GM20000 (cell line): ENCODE data around the gene CRTAC1.

Experiments
- DNase-seq: peaks from one replicate; pipeline ENCODE4 v3.0.0; 2012; ENCODE audit warnings: low spot score
- TF ChIP-seq, protein P1 (sequence below): IDR thresholded peaks from 2 replicates; pipeline ENCODE4 v1.5.1; 2012; ENCODE audit warnings: mild to moderate bottlenecking, control low read depth; ENCODE audit errors: extremely low read depth, missing control alignments

CRTAC1 gene

DNA sequence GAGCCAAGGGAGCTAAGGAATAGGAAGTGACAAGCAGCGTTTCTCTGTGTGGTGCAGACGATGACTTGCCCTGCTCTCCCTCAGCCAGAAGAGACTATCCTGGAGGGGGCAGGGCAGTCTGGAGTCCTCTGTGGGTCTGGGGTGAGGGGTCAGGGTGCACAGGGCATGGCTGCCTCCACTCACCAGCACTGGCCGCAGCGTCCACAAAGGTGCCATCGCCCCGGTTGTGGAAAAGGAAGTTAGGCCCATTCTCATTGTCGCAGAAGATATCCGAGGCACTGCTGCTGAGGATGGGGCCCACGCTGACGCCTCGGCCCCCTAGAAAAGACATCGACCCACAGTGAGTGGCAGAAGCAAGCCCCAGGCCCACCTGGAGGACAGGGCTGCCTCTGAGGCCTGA lies 122.6 kb downstream of the CRTAC1 start:
- TF ChIP-seq, protein P1, sequence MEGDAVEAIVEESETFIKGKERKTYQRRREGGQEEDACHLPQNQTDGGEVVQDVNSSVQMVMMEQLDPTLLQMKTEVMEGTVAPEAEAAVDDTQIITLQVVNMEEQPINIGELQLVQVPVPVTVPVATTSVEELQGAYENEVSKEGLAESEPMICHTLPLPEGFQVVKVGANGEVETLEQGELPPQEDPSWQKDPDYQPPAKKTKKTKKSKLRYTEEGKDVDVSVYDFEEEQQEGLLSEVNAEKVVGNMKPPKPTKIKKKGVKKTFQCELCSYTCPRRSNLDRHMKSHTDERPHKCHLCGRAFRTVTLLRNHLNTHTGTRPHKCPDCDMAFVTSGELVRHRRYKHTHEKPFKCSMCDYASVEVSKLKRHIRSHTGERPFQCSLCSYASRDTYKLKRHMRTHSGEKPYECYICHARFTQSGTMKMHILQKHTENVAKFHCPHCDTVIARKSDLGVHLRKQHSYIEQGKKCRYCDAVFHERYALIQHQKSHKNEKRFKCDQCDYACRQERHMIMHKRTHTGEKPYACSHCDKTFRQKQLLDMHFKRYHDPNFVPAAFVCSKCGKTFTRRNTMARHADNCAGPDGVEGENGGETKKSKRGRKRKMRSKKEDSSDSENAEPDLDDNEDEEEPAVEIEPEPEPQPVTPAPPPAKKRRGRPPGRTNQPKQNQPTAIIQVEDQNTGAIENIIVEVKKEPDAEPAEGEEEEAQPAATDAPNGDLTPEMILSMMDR: no peak
- no peak for DNase-seq

DNA sequence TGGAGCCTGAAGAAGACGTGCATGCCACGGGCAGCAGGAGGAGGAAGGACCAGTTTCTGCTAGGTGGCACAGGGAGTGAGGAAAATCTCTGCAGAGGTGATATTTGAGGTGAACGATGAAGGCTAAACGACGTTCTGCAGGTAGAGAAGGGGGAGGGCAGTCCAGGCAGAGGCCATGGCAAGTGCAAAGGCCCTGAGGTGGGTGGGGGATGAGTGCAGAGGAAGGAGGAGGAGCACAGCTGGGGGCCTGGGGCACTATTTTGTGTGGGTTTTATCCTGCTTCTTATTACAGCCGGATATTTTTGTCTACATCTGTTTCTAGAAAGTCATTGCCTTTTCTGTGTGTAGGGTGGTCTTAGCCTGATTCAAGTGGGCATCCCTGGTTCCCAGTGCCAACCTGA lies 123.2 kb downstream of the CRTAC1 start:
- no peak for DNase-seq
- TF ChIP-seq, protein P1: no peak

DNA sequence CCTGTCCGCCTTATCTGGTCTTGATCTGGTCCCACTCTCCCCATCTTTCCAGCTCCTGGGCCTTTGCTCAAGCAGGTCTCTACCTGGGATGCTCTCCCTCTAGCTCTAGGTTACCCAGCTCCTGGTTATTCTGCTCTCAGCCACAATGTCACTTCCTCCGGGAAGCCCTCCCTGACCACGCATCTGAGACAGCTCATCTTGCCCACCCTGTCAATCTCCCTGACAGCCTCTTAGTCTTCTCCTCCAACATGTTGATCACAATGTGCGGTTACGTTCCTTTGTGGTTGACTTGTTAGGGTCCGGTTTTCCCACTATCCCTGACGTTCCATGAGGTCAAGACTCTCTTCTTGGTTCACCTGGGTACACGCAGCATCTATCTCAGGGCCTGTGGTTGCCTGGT lies 125.1 kb downstream of the CRTAC1 start:
- TF ChIP-seq, protein P1: no peak
- DNase-seq: no peak

DNA sequence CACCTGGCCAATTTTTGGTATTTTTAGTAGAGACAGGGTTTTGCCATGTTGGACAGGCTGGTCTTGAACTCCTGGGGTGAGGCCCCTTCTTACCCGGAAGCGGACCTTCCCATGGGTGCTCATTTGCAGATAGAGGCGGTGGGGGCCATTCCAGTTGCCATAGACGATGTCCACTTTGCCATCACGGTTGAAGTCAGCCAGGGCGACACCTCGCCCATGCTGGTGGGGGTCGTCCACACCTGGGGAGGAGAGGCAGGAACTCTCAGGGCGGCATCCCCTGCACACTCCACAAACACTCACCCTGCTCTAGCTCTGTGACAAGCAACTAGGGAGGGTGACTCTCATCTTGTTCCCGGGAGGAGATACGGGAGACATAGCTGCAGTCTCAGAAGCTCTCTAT lies 125.8 kb downstream of the CRTAC1 start:
- TF ChIP-seq, protein P1: no peak
- no peak for DNase-seq

DNA sequence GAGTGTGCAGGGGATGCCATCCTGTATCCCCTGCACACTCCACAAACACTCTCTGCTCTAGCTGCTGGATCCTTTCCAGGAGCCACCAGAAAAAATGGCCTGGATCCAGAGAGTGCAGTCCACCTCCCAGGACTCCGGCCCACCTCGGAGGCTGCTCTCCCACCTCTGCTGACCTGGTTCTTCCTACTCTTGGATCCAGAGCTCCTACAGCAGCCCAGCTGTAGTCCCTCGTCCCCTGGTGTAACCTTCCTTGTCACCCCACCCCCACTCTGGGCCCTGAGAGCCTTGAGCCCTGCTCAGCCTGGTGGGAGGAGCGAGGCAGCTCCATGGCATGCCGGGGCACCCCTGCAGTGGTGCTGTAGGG lies 126.4 kb downstream of the CRTAC1 start:
- DNase-seq: no peak
- TF ChIP-seq, protein P1: no peak

DNA sequence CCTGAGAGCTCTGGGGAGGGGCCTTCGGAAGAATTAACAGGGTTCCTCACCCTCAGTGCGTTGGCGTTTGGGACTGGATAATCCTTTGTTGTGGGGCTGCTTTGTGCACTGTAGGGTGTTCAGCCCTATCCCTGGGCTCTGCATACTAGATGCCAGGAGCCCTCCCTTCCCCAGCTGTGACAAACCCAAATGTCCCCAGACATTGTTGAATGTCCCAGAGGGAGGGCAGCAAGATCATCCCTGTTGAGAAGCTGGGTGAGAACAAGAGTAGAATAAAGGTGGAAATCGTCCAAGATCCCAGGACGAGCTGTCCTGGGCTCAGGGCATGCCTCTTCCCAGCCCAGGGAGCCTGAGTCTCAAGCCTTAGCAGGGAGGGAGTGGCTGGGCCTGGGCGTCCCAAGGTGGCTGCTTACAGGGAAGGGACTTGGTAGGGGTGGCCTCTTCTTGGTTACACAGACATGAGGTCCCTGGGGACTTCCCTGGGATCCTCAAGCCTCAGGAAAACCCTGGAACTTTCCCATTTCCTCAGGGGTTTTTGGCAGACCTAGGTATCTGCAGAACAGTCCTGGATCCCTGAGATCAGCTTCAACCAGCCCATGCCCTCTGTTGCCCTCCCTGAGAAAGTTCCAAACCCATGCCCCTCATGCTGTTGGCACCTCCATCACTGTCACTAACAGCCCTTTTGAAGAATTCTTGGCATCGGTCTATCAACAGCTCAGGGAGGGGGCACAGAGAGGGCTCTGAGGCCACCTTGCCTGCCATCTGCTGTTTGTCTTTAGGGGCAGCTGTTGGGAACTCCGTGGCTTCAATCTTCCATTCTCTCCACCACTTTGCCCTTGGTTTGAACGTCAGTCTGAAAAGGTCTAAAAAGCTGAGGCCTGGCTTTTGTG lies 127.0 kb downstream of the CRTAC1 start:
- TF ChIP-seq, protein P1: no peak
- DNase-seq: no peak

DNA sequence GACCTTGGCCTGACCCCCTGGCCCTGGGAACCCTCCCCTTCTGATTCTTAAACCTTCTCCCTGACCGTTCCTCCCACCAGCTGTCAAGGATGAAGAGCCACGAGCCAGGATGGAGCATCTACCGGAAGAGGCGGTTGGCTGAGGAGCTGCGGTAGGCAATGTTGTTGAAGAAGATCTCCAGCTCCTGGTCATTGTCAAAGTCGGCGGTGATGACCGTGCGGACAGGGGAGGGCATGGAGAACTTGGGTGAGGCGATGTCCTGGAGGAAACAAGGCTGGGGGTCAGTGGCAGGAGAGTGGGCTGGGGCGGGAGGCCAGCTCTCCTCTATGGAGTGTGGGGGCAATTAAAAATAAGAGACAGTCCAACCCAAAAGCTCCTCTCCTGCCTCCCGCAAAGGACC lies 129.0 kb downstream of the CRTAC1 start:
- TF ChIP-seq, protein P1: no peak
- no peak for DNase-seq
